Measurements from ENCODE around the gene ANKRD50.

Gene ANKRD50

GRCh38 chr4:124640022-124640730 lies 72.4 kb downstream of the ANKRD50 start:
- no peak for DNase-seq
- Histone ChIP-seq H3K36me3 (ENCODE audit: control insufficient read depth, insufficient read depth, low read length) (no peaks in the 10 kb centered on the region), H3K4me1 (ENCODE audit: control insufficient read depth, insufficient read depth, low read length, poor library complexity, severe bottlenecking) (no peaks in the 10 kb centered on the region), H3K9me3 (ENCODE audit: control insufficient read depth, low read length) (no peaks in the 10 kb centered on the region), H3K4me3 (ENCODE audit: insufficient read depth, low read depth, low read length, poor library complexity, severe bottlenecking) (no peak overlapping the region), H3K27me3 (replicated peaks; ENCODE audit: control insufficient read depth, insufficient read depth, low read length, poor library complexity, severe bottlenecking) (no peaks in the 10 kb centered on the region), H3K27ac (ENCODE audit: insufficient read depth, low read length, poor library complexity, severe bottlenecking) (no peak overlapping the region)

GRCh38 chr4:124637321-124637720 lies 75.2 kb downstream of the ANKRD50 start:
- DNase-seq = no peak
- H3K27me3 ChIP-seq (replicated peaks; ENCODE audit: control insufficient read depth, insufficient read depth, low read length, poor library complexity, severe bottlenecking) = no peaks in the 10 kb centered on the region
- H3K9me3 ChIP-seq (ENCODE audit: control insufficient read depth, low read length) = no peaks in the 10 kb centered on the region
- H3K27ac ChIP-seq (ENCODE audit: insufficient read depth, low read length, poor library complexity, severe bottlenecking) = no peak overlapping the region
- H3K36me3 ChIP-seq (ENCODE audit: control insufficient read depth, insufficient read depth, low read length) = no peaks in the 10 kb centered on the region
- H3K4me1 ChIP-seq (ENCODE audit: control insufficient read depth, insufficient read depth, low read length, poor library complexity, severe bottlenecking) = no peaks in the 10 kb centered on the region
- H3K4me3 ChIP-seq (ENCODE audit: insufficient read depth, low read depth, low read length, poor library complexity, severe bottlenecking) = no peak overlapping the region

- Histone ChIP-seq H3K4me3 (ENCODE audit: insufficient read depth, low read depth, low read length, poor library complexity, severe bottlenecking) (no peak overlapping the region), H3K9me3 (ENCODE audit: control insufficient read depth, low read length) (no peaks in the 10 kb centered on the region), H3K27me3 (replicated peaks; ENCODE audit: control insufficient read depth, insufficient read depth, low read length, poor library complexity, severe bottlenecking) (no peaks in the 10 kb centered on the region), H3K27ac (ENCODE audit: insufficient read depth, low read length, poor library complexity, severe bottlenecking) (no peak overlapping the region), H3K36me3 (ENCODE audit: control insufficient read depth, insufficient read depth, low read length) (no peaks in the 10 kb centered on the region), H3K4me1 (ENCODE audit: control insufficient read depth, insufficient read depth, low read length, poor library complexity, severe bottlenecking) (no peaks in the 10 kb centered on the region)
- DNase-seq = no peak
These were observed 75.7 kb downstream of the ANKRD50 start for GRCh38 chr4:124636788-124637187.

- no peaks in the 10 kb centered on the region for H3K27me3 ChIP-seq (replicated peaks; ENCODE audit: control insufficient read depth, insufficient read depth, low read length, poor library complexity, severe bottlenecking)
- no peaks in the 10 kb centered on the region for H3K4me1 ChIP-seq (ENCODE audit: control insufficient read depth, insufficient read depth, low read length, poor library complexity, severe bottlenecking)
- DNase-seq = no peak
- no peaks in the 10 kb centered on the region for H3K9me3 ChIP-seq (ENCODE audit: control insufficient read depth, low read length)
- H3K36me3 ChIP-seq (ENCODE audit: control insufficient read depth, insufficient read depth, low read length) = no peaks in the 10 kb centered on the region
- no peak overlapping the region for H3K4me3 ChIP-seq (ENCODE audit: insufficient read depth, low read depth, low read length, poor library complexity, severe bottlenecking)
- H3K27ac ChIP-seq (ENCODE audit: insufficient read depth, low read length, poor library complexity, severe bottlenecking) = no peak overlapping the region
These were observed 77.2 kb downstream of the ANKRD50 start for GRCh38 chr4:124635331-124635730.

GRCh38 chr4:124633285-124633941 lies 79.1 kb downstream of the ANKRD50 start:
- H3K9me3 ChIP-seq (ENCODE audit: control insufficient read depth, low read length) = no peaks in the 10 kb centered on the region
- no peak overlapping the region for H3K4me3 ChIP-seq (ENCODE audit: insufficient read depth, low read depth, low read length, poor library complexity, severe bottlenecking)
- no peaks in the 10 kb centered on the region for H3K27me3 ChIP-seq (replicated peaks; ENCODE audit: control insufficient read depth, insufficient read depth, low read length, poor library complexity, severe bottlenecking)
- H3K27ac ChIP-seq (ENCODE audit: insufficient read depth, low read length, poor library complexity, severe bottlenecking) = no peak overlapping the region
- H3K4me1 ChIP-seq (ENCODE audit: control insufficient read depth, insufficient read depth, low read length, poor library complexity, severe bottlenecking) = no peaks in the 10 kb centered on the region
- H3K36me3 ChIP-seq (ENCODE audit: control insufficient read depth, insufficient read depth, low read length) = no peaks in the 10 kb centered on the region
- no peak for DNase-seq

- no peak for DNase-seq
- Histone ChIP-seq H3K27me3 (replicated peaks; ENCODE audit: control insufficient read depth, insufficient read depth, low read length, poor library complexity, severe bottlenecking) (no peaks in the 10 kb centered on the region), H3K27ac (ENCODE audit: insufficient read depth, low read length, poor library complexity, severe bottlenecking) (no peak overlapping the region), H3K9me3 (ENCODE audit: control insufficient read depth, low read length) (no peaks in the 10 kb centered on the region), H3K36me3 (ENCODE audit: control insufficient read depth, insufficient read depth, low read length) (no peaks in the 10 kb centered on the region), H3K4me1 (ENCODE audit: control insufficient read depth, insufficient read depth, low read length, poor library complexity, severe bottlenecking) (no peaks in the 10 kb centered on the region), H3K4me3 (ENCODE audit: insufficient read depth, low read depth, low read length, poor library complexity, severe bottlenecking) (no peak overlapping the region)
These were observed 80.1 kb downstream of the ANKRD50 start for GRCh38 chr4:124632439-124632838.

- Histone ChIP-seq H3K27ac (ENCODE audit: insufficient read depth, low read length, poor library complexity, severe bottlenecking) (no peak overlapping the region), H3K4me3 (ENCODE audit: insufficient read depth, low read depth, low read length, poor library complexity, severe bottlenecking) (no peak overlapping the region), H3K4me1 (ENCODE audit: control insufficient read depth, insufficient read depth, low read length, poor library complexity, severe bottlenecking) (no peaks in the 10 kb centered on the region), H3K36me3 (ENCODE audit: control insufficient read depth, insufficient read depth, low read length) (no peaks in the 10 kb centered on the region), H3K9me3 (ENCODE audit: control insufficient read depth, low read length) (no peaks in the 10 kb centered on the region), H3K27me3 (replicated peaks; ENCODE audit: control insufficient read depth, insufficient read depth, low read length, poor library complexity, severe bottlenecking) (no peaks in the 10 kb centered on the region)
- DNase-seq = no peak
These were observed 80.8 kb downstream of the ANKRD50 start for GRCh38 chr4:124631760-124632159.

GRCh38 chr4:124629681-124630080 lies 82.9 kb downstream of the ANKRD50 start:
- Histone ChIP-seq H3K4me3 (ENCODE audit: insufficient read depth, low read depth, low read length, poor library complexity, severe bottlenecking) (no peak overlapping the region), H3K27me3 (replicated peaks; ENCODE audit: control insufficient read depth, insufficient read depth, low read length, poor library complexity, severe bottlenecking) (no peaks in the 10 kb centered on the region), H3K27ac (ENCODE audit: insufficient read depth, low read length, poor library complexity, severe bottlenecking) (no peak overlapping the region), H3K9me3 (ENCODE audit: control insufficient read depth, low read length) (no peaks in the 10 kb centered on the region), H3K4me1 (ENCODE audit: control insufficient read depth, insufficient read depth, low read length, poor library complexity, severe bottlenecking) (no peaks in the 10 kb centered on the region), H3K36me3 (ENCODE audit: control insufficient read depth, insufficient read depth, low read length) (no peaks in the 10 kb centered on the region)
- no peak for DNase-seq

Measured in effector memory CD4-positive, alpha-beta T cell (primary cell).